Mesendoderm (in vitro differentiated cells): ENCODE measurements around the gene RNF150.
A peak's percentile ranks its signal among the peaks of the same experiment; 100 is the strongest.

ENCODE experiments used
- DNase-seq: peaks from one replicate; pipeline ENCODE4 v3.0.0; 2013
- H2AK5ac ChIP-seq: 2 replicates; pipeline ENCODE4 v1.6.1; 2013; ENCODE audit warnings: low read length, inconsistent platforms
- H2BK120ac ChIP-seq: 2 replicates; pipeline ENCODE4 v1.6.1; 2013; ENCODE audit warnings: low read depth, mild to moderate bottlenecking, low read length, moderate library complexity, mixed read lengths
- H2BK15ac ChIP-seq: replicated peaks from 2 replicates; pipeline ENCODE4 v1.6.1; 2013; ENCODE audit warnings: low read depth, mild to moderate bottlenecking, moderate library complexity
- H2BK5ac ChIP-seq: 2 replicates; pipeline ENCODE4 v1.6.1; 2013; ENCODE audit warnings: low read length, inconsistent platforms
- H3K18ac ChIP-seq: 2 replicates; pipeline ENCODE4 v1.6.1; 2013; ENCODE audit warnings: mild to moderate bottlenecking, low read length, mixed read lengths
- H3K23ac ChIP-seq: one replicate; pipeline ENCODE4 v1.6.1; 2013; ENCODE audit warnings: low read length
- H3K27ac ChIP-seq: 2 replicates; pipeline ENCODE4 v1.5.1; 2013; ENCODE audit warnings: low read depth, mild to moderate bottlenecking, inconsistent platforms, low read length, moderate library complexity
- H3K27me3 ChIP-seq: 2 replicates; pipeline ENCODE4 v1.6.1; 2013; ENCODE audit warnings: low read length, control low read depth, mild to moderate bottlenecking, inconsistent platforms; ENCODE audit not compliant: insufficient read depth, poor library complexity
- H3K36me3 ChIP-seq: 2 replicates; pipeline ENCODE4 v1.6.1; 2013; ENCODE audit warnings: low read length, inconsistent platforms; ENCODE audit not compliant: control insufficient read depth, insufficient read depth
- H3K4ac ChIP-seq: one replicate; pipeline ENCODE4 v1.6.1; 2013; ENCODE audit warnings: low read depth, mild to moderate bottlenecking, low read length, moderate library complexity
- H3K4me1 ChIP-seq: 2 replicates; pipeline ENCODE4 v1.6.1; 2013; ENCODE audit warnings: low read depth, low read length, inconsistent platforms; ENCODE audit not compliant: control insufficient read depth
- H3K4me2 ChIP-seq: 2 replicates; pipeline ENCODE4 v1.6.1; 2013; ENCODE audit warnings: low read length
- H3K4me3 ChIP-seq: 2 replicates; pipeline ENCODE4 v1.5.1; 2013; ENCODE audit warnings: mild to moderate bottlenecking, low read length
- H3K56ac ChIP-seq: one replicate; pipeline ENCODE4 v1.6.1; 2013; ENCODE audit warnings: low read length
- H3K79me1 ChIP-seq: 2 replicates; pipeline ENCODE4 v1.6.1; 2013; ENCODE audit warnings: low read length, inconsistent platforms
- H3K79me2 ChIP-seq: 2 replicates; pipeline ENCODE4 v1.6.1; 2013; ENCODE audit warnings: mild to moderate bottlenecking, low read length; ENCODE audit not compliant: control insufficient read depth, insufficient read depth
- H3K9ac ChIP-seq: 2 replicates; pipeline ENCODE4 v1.6.1; 2013; ENCODE audit warnings: low read length, inconsistent platforms
- H4K5ac ChIP-seq: one replicate; pipeline ENCODE4 v1.6.1; 2013; ENCODE audit warnings: low read length
- H4K8ac ChIP-seq: one replicate; pipeline ENCODE4 v1.6.1; 2013; ENCODE audit warnings: low read depth, mild to moderate bottlenecking, control low read depth, low read length, moderate library complexity
- WGBS: extraction: QIAGEN DNeasy Blood & Tissue Kit; methylation state at CpG from one replicate; pipeline ENCODE4 v1.1.7; 2013; ENCODE audit warnings: low lambda C conversion rate, missing lambda C conversion rate; ENCODE audit not compliant: insufficient coverage; ENCODE audit errors: extremely low coverage; 5-methylcytosine and 5-hydroxymethylcytosine counted together

RNF150 gene

GRCh38 chr4:141133999-141134995, 1.0 kb upstream of the RNF150 start:
- no peak overlapping the region for H4K8ac ChIP-seq
- no peak overlapping the region for H2BK120ac ChIP-seq
- no peak overlapping the region for H3K4ac ChIP-seq
- H3K4me2 ChIP-seq: peak overlapping the region; percentile 59
- no peaks in the 10 kb centered on the region for H3K36me3 ChIP-seq
- H3K79me2 ChIP-seq: no peaks in the 10 kb centered on the region
- peak overlapping the region; percentile 68 for H3K56ac ChIP-seq
- H3K18ac ChIP-seq: no peak overlapping the region
- no peak overlapping the region for H4K5ac ChIP-seq
- WGBS: no CpG with 5 or more reads among the region's 11 CpGs
- no peak overlapping the region for H3K27ac ChIP-seq
- no peaks in the 10 kb centered on the region for H3K27me3 ChIP-seq
- DNase-seq: peak; percentile 36
- H2BK15ac ChIP-seq: no peak overlapping the region
- H3K4me1 ChIP-seq: no peaks in the 10 kb centered on the region
- no peak overlapping the region for H2AK5ac ChIP-seq
- no peak overlapping the region for H2BK5ac ChIP-seq
- H3K4me3 ChIP-seq: no peak overlapping the region
- no peaks in the 10 kb centered on the region for H3K79me1 ChIP-seq
- no peak overlapping the region for H3K23ac ChIP-seq
- peak overlapping the region; percentile 35 for H3K9ac ChIP-seq

GRCh38 chr4:141132709-141133145, 542 bp downstream of the RNF150 start:
- Histone ChIP-seq H3K79me2 (no peaks in the 10 kb centered on the region), H3K23ac (no peak overlapping the region), H3K79me1 (no peaks in the 10 kb centered on the region), H3K4me2 (peak overlapping the region; percentile 96), H2BK5ac (no peak overlapping the region), H3K27ac (no peak overlapping the region), H2BK120ac (no peak overlapping the region), H2AK5ac (no peak overlapping the region), H4K5ac (no peak overlapping the region), H3K4me1 (no peaks in the 10 kb centered on the region), H3K4me3 (peak overlapping the region; percentile 83), H3K27me3 (no peaks in the 10 kb centered on the region), H3K18ac (peak overlapping the region; percentile 13), H3K36me3 (no peaks in the 10 kb centered on the region), H3K56ac (peak overlapping the region; percentile 93), H2BK15ac (no peak overlapping the region), H4K8ac (no peak overlapping the region), H3K4ac (no peak overlapping the region), H3K9ac (peak overlapping the region; percentile 73)
- WGBS: no CpG with 5 or more reads among the region's 42 CpGs
- peak; percentile 54 for DNase-seq

- Histone ChIP-seq H3K4ac (no peak overlapping the region), H3K4me3 (peak overlapping the region; percentile 83), H2AK5ac (no peak overlapping the region), H3K79me1 (no peaks in the 10 kb centered on the region), H3K79me2 (no peaks in the 10 kb centered on the region), H3K36me3 (no peaks in the 10 kb centered on the region), H4K8ac (no peak overlapping the region), H3K9ac (peak overlapping the region; percentile 73), H2BK5ac (no peak overlapping the region), H3K4me2 (peak overlapping the region; percentile 96), H4K5ac (no peak overlapping the region), H3K4me1 (no peaks in the 10 kb centered on the region), H3K27me3 (no peaks in the 10 kb centered on the region), H2BK15ac (no peak overlapping the region), H3K56ac (peak overlapping the region; percentile 89), H3K27ac (no peak overlapping the region), H2BK120ac (no peak overlapping the region), H3K18ac (no peak overlapping the region), H3K23ac (peak overlapping the region; percentile 91)
- no CpG with 5 or more reads among the region's 64 CpGs for WGBS
- DNase-seq: peak; percentile 20
Measured at GRCh38 chr4:141132072-141132708, 1.1 kb downstream of the RNF150 start.

GRCh38 chr4:141131723-141132071, 1.6 kb downstream of the RNF150 start:
- Histone ChIP-seq H3K79me2 (no peaks in the 10 kb centered on the region), H3K56ac (peak overlapping the region; percentile 89), H4K5ac (no peak overlapping the region), H3K18ac (no peak overlapping the region), H3K4me1 (no peaks in the 10 kb centered on the region), H4K8ac (no peak overlapping the region), H3K4ac (no peak overlapping the region), H3K27ac (no peak overlapping the region), H2AK5ac (no peak overlapping the region), H2BK15ac (no peak overlapping the region), H2BK5ac (no peak overlapping the region), H3K27me3 (no peaks in the 10 kb centered on the region), H3K79me1 (no peaks in the 10 kb centered on the region), H3K9ac (peak overlapping the region; percentile 73), H2BK120ac (no peak overlapping the region), H3K4me3 (peak overlapping the region; percentile 83), H3K23ac (no peak overlapping the region), H3K36me3 (no peaks in the 10 kb centered on the region), H3K4me2 (peak overlapping the region; percentile 96)
- no peak for DNase-seq
- WGBS: no CpG with 5 or more reads among the region's 8 CpGs

- H4K8ac ChIP-seq: no peak overlapping the region
- no peak overlapping the region for H3K27ac ChIP-seq
- H3K79me1 ChIP-seq: no peaks in the 10 kb centered on the region
- no peaks in the 10 kb centered on the region for H3K79me2 ChIP-seq
- no peak for DNase-seq
- no peak overlapping the region for H3K4me3 ChIP-seq
- WGBS: no CpG with 5 or more reads among the region's 6 CpGs
- no peak overlapping the region for H3K18ac ChIP-seq
- H3K4ac ChIP-seq: no peak overlapping the region
- no peaks in the 10 kb centered on the region for H3K36me3 ChIP-seq
- H2BK5ac ChIP-seq: no peak overlapping the region
- no peak overlapping the region for H2AK5ac ChIP-seq
- H2BK120ac ChIP-seq: no peak overlapping the region
- no peak overlapping the region for H3K56ac ChIP-seq
- H2BK15ac ChIP-seq: no peak overlapping the region
- no peak overlapping the region for H3K4me2 ChIP-seq
- H3K4me1 ChIP-seq: no peaks in the 10 kb centered on the region
- no peak overlapping the region for H3K23ac ChIP-seq
- H4K5ac ChIP-seq: no peak overlapping the region
- no peaks in the 10 kb centered on the region for H3K27me3 ChIP-seq
- no peak overlapping the region for H3K9ac ChIP-seq
Measured at GRCh38 chr4:141130947-141131605, 2.2 kb downstream of the RNF150 start.
